Mesendoderm (in vitro differentiated cells): ENCODE results near the gene LRRC74B.
"Not testable (repeated sequence)": the region's sequence is repeated elsewhere in the genome, so short reads cannot be mapped to it uniquely, and the experiment has no call there.

Experiments
- DNase-seq: peaks from one replicate; pipeline ENCODE4 v3.0.0; 2013
- H2AK5ac ChIP-seq: 2 replicates; pipeline ENCODE4 v1.6.1; 2013; ENCODE audit warnings: low read length, inconsistent platforms
- H2BK120ac ChIP-seq: 2 replicates; pipeline ENCODE4 v1.6.1; 2013; ENCODE audit warnings: low read depth, mild to moderate bottlenecking, low read length, moderate library complexity, mixed read lengths
- H2BK15ac ChIP-seq: replicated peaks from 2 replicates; pipeline ENCODE4 v1.6.1; 2013; ENCODE audit warnings: low read depth, mild to moderate bottlenecking, moderate library complexity
- H2BK5ac ChIP-seq: 2 replicates; pipeline ENCODE4 v1.6.1; 2013; ENCODE audit warnings: low read length, inconsistent platforms
- H3K18ac ChIP-seq: 2 replicates; pipeline ENCODE4 v1.6.1; 2013; ENCODE audit warnings: mild to moderate bottlenecking, low read length, mixed read lengths
- H3K23ac ChIP-seq: one replicate; pipeline ENCODE4 v1.6.1; 2013; ENCODE audit warnings: low read length
- H3K27ac ChIP-seq: 2 replicates; pipeline ENCODE4 v1.5.1; 2013; ENCODE audit warnings: low read depth, mild to moderate bottlenecking, inconsistent platforms, low read length, moderate library complexity
- H3K27me3 ChIP-seq: 2 replicates; pipeline ENCODE4 v1.6.1; 2013; ENCODE audit warnings: low read length, control low read depth, mild to moderate bottlenecking, inconsistent platforms; ENCODE audit not compliant: insufficient read depth, poor library complexity
- H3K36me3 ChIP-seq: 2 replicates; pipeline ENCODE4 v1.6.1; 2013; ENCODE audit warnings: low read length, inconsistent platforms; ENCODE audit not compliant: control insufficient read depth, insufficient read depth
- H3K4ac ChIP-seq: one replicate; pipeline ENCODE4 v1.6.1; 2013; ENCODE audit warnings: low read depth, mild to moderate bottlenecking, low read length, moderate library complexity
- H3K4me1 ChIP-seq: 2 replicates; pipeline ENCODE4 v1.6.1; 2013; ENCODE audit warnings: low read depth, low read length, inconsistent platforms; ENCODE audit not compliant: control insufficient read depth
- H3K4me2 ChIP-seq: 2 replicates; pipeline ENCODE4 v1.6.1; 2013; ENCODE audit warnings: low read length
- H3K4me3 ChIP-seq: 2 replicates; pipeline ENCODE4 v1.5.1; 2013; ENCODE audit warnings: mild to moderate bottlenecking, low read length
- H3K56ac ChIP-seq: one replicate; pipeline ENCODE4 v1.6.1; 2013; ENCODE audit warnings: low read length
- H3K79me1 ChIP-seq: 2 replicates; pipeline ENCODE4 v1.6.1; 2013; ENCODE audit warnings: low read length, inconsistent platforms
- H3K79me2 ChIP-seq: 2 replicates; pipeline ENCODE4 v1.6.1; 2013; ENCODE audit warnings: mild to moderate bottlenecking, low read length; ENCODE audit not compliant: control insufficient read depth, insufficient read depth
- H3K9ac ChIP-seq: 2 replicates; pipeline ENCODE4 v1.6.1; 2013; ENCODE audit warnings: low read length, inconsistent platforms
- H4K5ac ChIP-seq: one replicate; pipeline ENCODE4 v1.6.1; 2013; ENCODE audit warnings: low read length
- H4K8ac ChIP-seq: one replicate; pipeline ENCODE4 v1.6.1; 2013; ENCODE audit warnings: low read depth, mild to moderate bottlenecking, control low read depth, low read length, moderate library complexity
- WGBS: extraction: QIAGEN DNeasy Blood & Tissue Kit; methylation state at CpG from one replicate; pipeline ENCODE4 v1.1.7; 2013; ENCODE audit warnings: low lambda C conversion rate, missing lambda C conversion rate; ENCODE audit not compliant: insufficient coverage; ENCODE audit errors: extremely low coverage; 5-methylcytosine and 5-hydroxymethylcytosine counted together

Gene LRRC74B

DNA sequence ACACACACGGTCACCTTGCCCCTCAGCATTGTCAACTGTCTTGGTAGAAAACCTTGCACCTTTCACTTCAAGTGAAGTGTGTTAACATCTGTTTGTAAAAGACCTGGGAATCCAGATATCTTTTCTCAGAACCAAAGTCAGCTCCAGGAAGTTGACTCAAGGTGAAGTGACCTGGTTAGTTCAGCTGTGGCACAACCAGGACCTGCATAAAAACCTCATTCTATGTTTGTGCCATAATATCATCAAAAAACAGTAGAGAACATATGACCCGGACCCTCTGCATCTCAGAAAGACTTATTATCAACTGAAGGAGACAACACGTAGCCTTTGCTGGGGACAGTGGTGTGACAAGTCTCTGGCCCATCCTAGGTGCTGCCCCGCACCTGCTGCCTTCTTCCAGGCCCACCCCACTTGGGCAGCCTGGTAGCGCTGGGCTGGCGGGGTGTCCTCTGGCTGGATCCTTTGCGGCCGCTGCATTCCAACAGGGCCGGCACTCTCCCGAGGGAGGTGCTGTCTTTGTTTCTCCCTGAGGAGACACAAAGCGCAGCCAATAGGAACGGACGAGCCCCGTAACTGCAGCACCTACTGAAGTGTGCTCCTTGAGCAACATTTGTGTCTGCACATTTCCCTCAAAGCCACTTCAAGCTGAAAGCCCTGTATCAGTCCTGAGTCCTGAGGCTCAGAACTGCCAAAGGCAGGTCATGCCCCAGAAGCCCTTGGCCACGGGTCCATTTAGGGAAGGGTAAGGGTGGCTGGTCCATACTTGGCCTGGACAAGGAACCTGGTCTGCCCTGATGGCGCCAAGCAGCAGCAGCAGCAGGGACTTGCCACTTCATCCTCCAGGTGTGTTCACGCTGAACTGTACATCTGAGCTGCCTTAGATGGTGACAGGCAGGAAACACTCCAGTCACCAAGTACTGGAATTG lies 25.2 kb downstream of the LRRC74B start:
- H4K5ac ChIP-seq: no peak overlapping the region
- no peaks in the 10 kb centered on the region for H3K27me3 ChIP-seq
- H3K18ac ChIP-seq: no peak overlapping the region
- H2BK15ac ChIP-seq: no peak overlapping the region
- H3K36me3 ChIP-seq: no peaks in the 10 kb centered on the region
- H3K4ac ChIP-seq: no peak overlapping the region
- H3K79me1 ChIP-seq: no peaks in the 10 kb centered on the region
- no peak overlapping the region for H3K56ac ChIP-seq
- H3K27ac ChIP-seq: no peak overlapping the region
- no peak overlapping the region for H4K8ac ChIP-seq
- DNase-seq: no peak
- H3K4me1 ChIP-seq: no peaks in the 10 kb centered on the region
- no peak overlapping the region for H3K23ac ChIP-seq
- WGBS: no CpG with 5 or more reads among the region's 17 CpGs
- no peak overlapping the region for H2BK120ac ChIP-seq
- no peak overlapping the region for H3K4me3 ChIP-seq
- no peak overlapping the region for H3K4me2 ChIP-seq
- H3K9ac ChIP-seq: no peak overlapping the region
- no peaks in the 10 kb centered on the region for H3K79me2 ChIP-seq
- no peak overlapping the region for H2BK5ac ChIP-seq
- no peak overlapping the region for H2AK5ac ChIP-seq

DNA sequence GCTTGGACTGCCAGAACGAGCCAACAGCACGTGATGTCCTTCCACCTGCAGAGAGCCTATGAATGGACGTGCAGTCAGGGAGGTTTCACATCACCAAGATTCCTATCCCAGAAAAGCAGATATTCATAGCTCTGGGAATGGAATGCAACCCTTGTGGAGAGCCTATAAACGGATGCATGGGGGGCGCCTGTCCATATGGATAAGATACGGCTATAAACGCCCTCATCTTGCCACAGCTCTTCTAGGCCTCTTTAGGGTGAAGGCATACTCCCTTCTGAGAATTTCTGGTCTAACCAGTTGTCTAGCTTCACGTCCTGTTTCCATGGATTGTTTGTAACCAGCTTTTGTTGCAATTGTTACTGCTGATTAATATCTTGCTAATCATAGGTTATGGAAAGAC lies 26.1 kb downstream of the LRRC74B start:
- H3K27ac ChIP-seq, H3K23ac ChIP-seq, H3K79me1 ChIP-seq, H2BK120ac ChIP-seq, DNase-seq, H3K36me3 ChIP-seq, H2BK5ac ChIP-seq, H4K5ac ChIP-seq, H3K4me2 ChIP-seq, H3K4me3 ChIP-seq, H3K9ac ChIP-seq, H3K4ac ChIP-seq, H2AK5ac ChIP-seq, H3K27me3 ChIP-seq, H3K4me1 ChIP-seq, H3K79me2 ChIP-seq, H3K18ac ChIP-seq, H3K56ac ChIP-seq, H4K8ac ChIP-seq, H2BK15ac ChIP-seq: not testable (repeated sequence)
- no CpG with 5 or more reads among the region's 8 CpGs for WGBS

GRCh38 chr22:21073023-21073422 lies 27.3 kb downstream of the LRRC74B start:
- Histone ChIP-seq H3K36me3 (no peaks in the 10 kb centered on the region), H3K9ac (no peak overlapping the region), H2BK5ac (no peak overlapping the region), H2AK5ac (no peak overlapping the region), H2BK15ac (no peak overlapping the region), H3K4me2 (no peak overlapping the region), H3K79me1 (no peaks in the 10 kb centered on the region), H3K27ac (no peak overlapping the region), H4K5ac (no peak overlapping the region), H3K4me1 (no peaks in the 10 kb centered on the region), H3K79me2 (no peaks in the 10 kb centered on the region), H3K23ac (no peak overlapping the region), H3K27me3 (no peaks in the 10 kb centered on the region), H3K18ac (no peak overlapping the region), H2BK120ac (no peak overlapping the region), H3K4ac (no peak overlapping the region), H3K56ac (no peak overlapping the region), H3K4me3 (no peak overlapping the region), H4K8ac (no peak overlapping the region)
- no CpG with 5 or more reads among the region's 3 CpGs for WGBS
- no peak for DNase-seq

- H3K79me2 ChIP-seq: no peaks in the 10 kb centered on the region
- H3K27ac ChIP-seq: no peak overlapping the region
- H2BK5ac ChIP-seq: no peak overlapping the region
- no peak overlapping the region for H3K4me2 ChIP-seq
- no peak overlapping the region for H4K5ac ChIP-seq
- H2AK5ac ChIP-seq: no peak overlapping the region
- no peaks in the 10 kb centered on the region for H3K36me3 ChIP-seq
- H3K4me1 ChIP-seq: no peaks in the 10 kb centered on the region
- no peak overlapping the region for H2BK120ac ChIP-seq
- H3K79me1 ChIP-seq: no peaks in the 10 kb centered on the region
- no peak overlapping the region for H3K56ac ChIP-seq
- H3K4me3 ChIP-seq: no peak overlapping the region
- H3K18ac ChIP-seq: no peak overlapping the region
- no peak overlapping the region for H3K4ac ChIP-seq
- no peak for DNase-seq
- H3K23ac ChIP-seq: no peak overlapping the region
- no CpG with 5 or more reads among the region's 5 CpGs for WGBS
- H2BK15ac ChIP-seq: no peak overlapping the region
- no peak overlapping the region for H4K8ac ChIP-seq
- no peak overlapping the region for H3K9ac ChIP-seq
- H3K27me3 ChIP-seq: no peaks in the 10 kb centered on the region
Measured at GRCh38 chr22:21073482-21073881, 27.7 kb downstream of the LRRC74B start.

- H3K56ac ChIP-seq: no peak overlapping the region
- WGBS: no CpG with 5 or more reads among the region's 7 CpGs
- H3K18ac ChIP-seq: no peak overlapping the region
- no peak overlapping the region for H3K27ac ChIP-seq
- H3K23ac ChIP-seq: no peak overlapping the region
- no peaks in the 10 kb centered on the region for H3K79me2 ChIP-seq
- DNase-seq: no peak
- no peak overlapping the region for H3K4ac ChIP-seq
- no peak overlapping the region for H4K8ac ChIP-seq
- no peak overlapping the region for H3K4me2 ChIP-seq
- H3K36me3 ChIP-seq: no peaks in the 10 kb centered on the region
- H2BK15ac ChIP-seq: no peak overlapping the region
- H4K5ac ChIP-seq: no peak overlapping the region
- no peaks in the 10 kb centered on the region for H3K27me3 ChIP-seq
- no peaks in the 10 kb centered on the region for H3K4me1 ChIP-seq
- no peak overlapping the region for H2BK5ac ChIP-seq
- H2BK120ac ChIP-seq: no peak overlapping the region
- no peak overlapping the region for H2AK5ac ChIP-seq
- H3K9ac ChIP-seq: no peak overlapping the region
- no peaks in the 10 kb centered on the region for H3K79me1 ChIP-seq
- no peak overlapping the region for H3K4me3 ChIP-seq
Measured at GRCh38 chr22:21074102-21074715, 28.5 kb downstream of the LRRC74B start.
